HCEC 1CT (cell line): ENCODE results near the gene RPN1.

Source experiments
- DNase-seq: peaks from one replicate; pipeline ENCODE4 v3.0.0-alpha.2; 2017

RPN1 gene

GRCh38 chr3:128576290-128576689 lies 74.3 kb downstream of the RPN1 start:
- DNase-seq = no peak

GRCh38 chr3:128575777-128576176 lies 74.8 kb downstream of the RPN1 start:
- DNase-seq = no peak

GRCh38 chr3:128573707-128574162 lies 76.9 kb downstream of the RPN1 start:
- no peak for DNase-seq

- no peak for DNase-seq
These were observed 77.5 kb downstream of the RPN1 start for GRCh38 chr3:128573160-128573559.

- DNase-seq = no peak
These were observed 77.9 kb downstream of the RPN1 start for GRCh38 chr3:128572644-128573105.

GRCh38 chr3:128572013-128572412 lies 78.6 kb downstream of the RPN1 start:
- no peak for DNase-seq
